ENCODE measurements around the gene DAND5. TPM values are rescaled to one million over a fixed set of nuclear protein-coding genes. Genes with fewer than 3 reads are reported as not detected.

Gene DAND5
- total and polyA plus RNA-seq, 2 of the 13 experiments (the other 11 are each of a cell fraction or from before 2014, with no cell fraction given), result 0.04 TPM; not detected in 1

DNA sequence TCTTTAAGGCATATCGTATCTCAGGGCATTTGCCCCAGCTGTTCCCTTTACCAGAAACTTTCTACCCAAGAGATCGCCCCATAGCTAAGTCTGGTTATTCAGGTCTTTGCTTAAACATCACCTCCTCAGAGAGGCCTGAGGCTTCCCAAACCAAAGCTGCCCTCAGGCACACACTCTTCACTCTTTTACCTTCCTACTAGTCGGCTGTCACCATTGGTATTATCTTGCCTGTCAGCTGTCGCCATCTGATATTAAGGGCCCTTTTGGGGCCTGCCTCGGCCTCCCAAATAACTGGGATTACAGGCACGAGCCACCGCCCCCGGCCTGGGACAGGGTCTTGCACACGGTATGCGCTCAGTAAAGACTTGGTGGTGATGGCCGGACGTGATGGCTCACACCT lies 13.4 kb upstream of the DAND5 start:
- peaks cover 11 to 26% of the 10 kb centered on the region in 2 experiments; a peak in 4 of 5 replicates for H3K36me3 ChIP-seq (replicated peaks in 1 of 2; ENCODE audit: control insufficient read depth in 1 of 2, insufficient read depth in 2 of 2, low read length in 2 of 2)
- WGBS (ENCODE audit: low lambda C conversion rate), result 41% methylated on average over 12 of the region's 12 CpGs
- CTCF ChIA-PET (ENCODE audit: low intra/inter-chr PET ratio, low total read pairs), result no interaction called here
- peak overlapping the region; percentile 17 for H3K27ac ChIP-seq (ENCODE audit: extremely low read length, insufficient read depth, low read length)
- H3K9ac ChIP-seq (ENCODE audit: insufficient read depth, low read depth, low read length), result peak overlapping the region; percentile 93
- no peak for DNase-seq (ENCODE audit: low spot score)
- peak overlapping the region; percentile 82 to 93 (median 89) for H3K4me3 ChIP-seq (replicated peaks in 1 of 3; ENCODE audit: insufficient read depth in 1 of 3, low read depth in 2 of 3, low read length in 3 of 3)
- BruUV-seq (replicated peaks), result TSS peak; percentile 60
- in situ Hi-C loops (cut with HindIII; ENCODE audit: extremely low pct_ligation_motif_present, low pct_unique_long_range_greater_than_20kb), result no loop called here
- H3K79me2 ChIP-seq (ENCODE audit: insufficient read depth, low read length), result peaks cover 24% of the 10 kb centered on the region
- TF ChIP-seq, protein P1, sequence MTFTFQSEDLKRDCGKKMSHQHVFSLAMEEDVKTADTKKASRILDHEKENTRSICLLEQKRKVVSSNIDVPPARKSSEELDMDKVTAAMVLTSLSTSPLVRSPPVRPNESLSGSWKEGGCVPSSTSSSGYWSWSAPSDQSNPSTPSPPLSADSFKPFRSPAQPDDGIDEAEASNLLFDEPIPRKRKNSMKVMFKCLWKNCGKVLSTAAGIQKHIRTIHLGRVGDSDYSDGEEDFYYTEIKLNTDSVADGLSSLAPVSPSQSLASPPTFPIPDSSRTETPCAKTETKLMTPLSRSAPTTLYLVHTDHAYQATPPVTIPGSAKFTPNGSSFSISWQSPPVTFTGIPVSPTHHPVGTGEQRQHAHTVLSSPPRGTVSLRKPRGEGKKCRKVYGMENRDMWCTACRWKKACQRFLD (CRISPR knock-in tag; IDR thresholded peaks at IDR 0.05; ENCODE audit: borderline replicate concordance), result 0 out of 2 replicates have a peak, but pooled peaks have one; percentile 6
- TF ChIP-seq KDM2A (CRISPR knock-in tag; IDR thresholded peaks at IDR 0.05; ENCODE audit: borderline replicate concordance, low read depth) (peak; percentile 5; the same call in 1 of the 2 replicates), MED8 (CRISPR knock-in tag; IDR thresholded peaks at IDR 0.05; ENCODE audit: insufficient replicate concordance) (no peak), ZMAT3 (CRISPR knock-in tag; conservative IDR thresholded peaks at IDR 0.05) (no peak)
- H4K20me1 ChIP-seq (ENCODE audit: insufficient read depth, low read length), result no peaks in the 10 kb centered on the region
- intact Hi-C loops (cut with micrococcal nuclease; ENCODE audit: unreplicated experiment), result no loop called here
- peaks cover 23% of the 10 kb centered on the region for H3K4me1 ChIP-seq (ENCODE audit: insufficient read depth, low read length)
- H2AFZ ChIP-seq (ENCODE audit: low read length), result no peak overlapping the region
- POLR2A ChIA-PET, result interaction anchor here (1.2 to 3.9 kb wide), 4 partner anchors 9 to 65 kb away, joined by 3 to 25 read pairs (median 7); partner anchors contain the start of genes GCDH and RAD23A
- no peaks in the 10 kb centered on the region for H3K27me3 ChIP-seq (ENCODE audit: control insufficient read depth in 1 of 2, insufficient read depth in 2 of 2, low read length in 2 of 2)
- FAIRE-seq, result no peak
- no peaks in the 10 kb centered on the region for H3K9me3 ChIP-seq (ENCODE audit: low read length)
- ATAC-seq, result no peak
- H3K4me2 ChIP-seq (ENCODE audit: low read depth, low read length), result peak overlapping the region; percentile 82

All from HepG2 (cell line).